IMR-90 (cell line): ENCODE results near the gene MPPED1. TPM values are rescaled to one million over a fixed set of nuclear protein-coding genes. Genes with fewer than 3 reads are reported as not detected.

Experiments used
- ATAC-seq: fragments of 200-7000 bp; cut with Tn5 transposase; 2 replicates; pipeline ENCODE4 v1.9.1; 2020; ENCODE audit warnings: low read depth, mild to moderate bottlenecking, moderate library complexity
- BruUV-seq: library from RNA; stranded (reverse); fragments of 400-500 nt; replicated peaks from 2 replicates; lab custom pipeline; 2021; lab: Mats Ljungman, UMichigan
- CTCF ChIA-PET: fragments of 300-600 bp; formaldehyde crosslinking; extraction: SDS; loops from one replicate; lab custom pipeline; 2021; ENCODE audit warnings: antibody characterized with exemption; lab: Yijun Ruan, JAX
- POLR2A ChIA-PET: fragments of 300-600 bp; sonication (Branson Sonifier 250); formaldehyde crosslinking; loops from one replicate; lab custom pipeline; 2022; ENCODE audit warnings: antibody characterized with exemption; ENCODE audit not compliant: unreplicated experiment; lab: Charles Lee
- DNase-seq: peaks from one replicate; pipeline ENCODE4 v3.0.0; 2013
- H2AFZ ChIP-seq: replicated peaks from 2 replicates; pipeline ENCODE3; 2013; ENCODE audit warnings: low read length, mild to moderate bottlenecking; ENCODE audit not compliant: poor library complexity
- H2AK5ac ChIP-seq: 2 replicates; pipeline ENCODE4 v1.6.1; 2013; ENCODE audit warnings: low read depth, low read length, inconsistent platforms
- H2AK9ac ChIP-seq: replicated peaks from 2 replicates; pipeline ENCODE3; 2013; ENCODE audit warnings: mild to moderate bottlenecking, low read depth, low read length, moderate library complexity; ENCODE audit not compliant: poor library complexity
- H2BK120ac ChIP-seq: 2 replicates; pipeline ENCODE4 v1.6.1; 2013; ENCODE audit warnings: low read depth, low read length, inconsistent platforms
- H2BK15ac ChIP-seq: 3 replicates; pipeline ENCODE4 v1.6.1; 2013; ENCODE audit warnings: low read depth, low read length, inconsistent platforms
- H2BK20ac ChIP-seq: 2 replicates; pipeline ENCODE4 v1.6.1; 2013; ENCODE audit warnings: low read depth, mild to moderate bottlenecking, inconsistent platforms, low read length, moderate library complexity
- H2BK5ac ChIP-seq: 2 replicates; pipeline ENCODE4 v1.6.1; 2013; ENCODE audit warnings: mild to moderate bottlenecking, low read depth, low read length, inconsistent platforms; ENCODE audit not compliant: poor library complexity, severe bottlenecking
- H3K14ac ChIP-seq: replicated peaks from 2 replicates; pipeline ENCODE4 v1.6.1; 2013; ENCODE audit warnings: low read depth, low read length, inconsistent platforms
- H3K18ac ChIP-seq: 2 replicates; pipeline ENCODE4 v1.6.1; 2013; ENCODE audit warnings: low read depth, low read length, control low read depth
- H3K23ac ChIP-seq: 2 replicates; pipeline ENCODE4 v1.6.1; 2013; ENCODE audit warnings: low read depth, low read length, inconsistent platforms
- H3K27ac ChIP-seq: 2 replicates; pipeline ENCODE4 v1.5.1; 2013; ENCODE audit warnings: mild to moderate bottlenecking, control low read depth, low read length; ENCODE audit not compliant: insufficient read depth
- H3K27me3 ChIP-seq: 2 replicates; pipeline ENCODE4 v1.6.1; 2013; ENCODE audit warnings: low read length; ENCODE audit not compliant: control insufficient read depth, insufficient read depth
- H3K36me3 ChIP-seq: 2 replicates; pipeline ENCODE4 v1.6.1; 2013; ENCODE audit warnings: low read length, mixed read lengths; ENCODE audit not compliant: control insufficient read depth, insufficient read depth
- H3K4ac ChIP-seq: 2 replicates; pipeline ENCODE4 v1.6.1; 2013; ENCODE audit warnings: low read depth, low read length, inconsistent platforms
- H3K4me1 ChIP-seq: 2 replicates; pipeline ENCODE4 v1.6.1; 2013; ENCODE audit warnings: low read length, mixed read lengths; ENCODE audit not compliant: control insufficient read depth, insufficient read depth
- H3K4me2 ChIP-seq: 2 replicates; pipeline ENCODE4 v1.6.1; 2013; ENCODE audit warnings: low read depth, mild to moderate bottlenecking, control low read depth, low read length, moderate library complexity
- H3K4me3 ChIP-seq: 2 replicates; pipeline ENCODE4 v1.5.1; 2013; ENCODE audit warnings: low read depth, mild to moderate bottlenecking, control low read depth, low read length, moderate library complexity; ENCODE audit not compliant: insufficient read depth
- H3K56ac ChIP-seq: 2 replicates; pipeline ENCODE4 v1.6.1; 2013; ENCODE audit warnings: low read length, inconsistent platforms; ENCODE audit not compliant: insufficient read depth; ENCODE audit errors: extremely low read depth
- H3K79me1 ChIP-seq, 2 experiments: 2 replicates each; pipeline ENCODE4 v1.6.1; 2013; ENCODE audit warnings: low read length in 2 of 2, inconsistent platforms in 1 of 2, low read depth in 1 of 2
- H3K9ac ChIP-seq: 2 replicates; pipeline ENCODE4 v1.6.1; 2013; ENCODE audit warnings: low read depth, low read length, control low read depth
- H3K9me1 ChIP-seq: 2 replicates; pipeline ENCODE4 v1.6.1; 2013; ENCODE audit warnings: low read length, inconsistent platforms; ENCODE audit not compliant: insufficient read depth
- H3K9me3 ChIP-seq: 2 replicates; pipeline ENCODE4 v1.6.1; 2013; ENCODE audit warnings: low read length; ENCODE audit not compliant: control insufficient read depth, insufficient read depth
- H4K20me1 ChIP-seq: 2 replicates; pipeline ENCODE4 v1.6.1; 2013; ENCODE audit warnings: low read length, inconsistent platforms; ENCODE audit not compliant: insufficient read depth
- H4K5ac ChIP-seq: 2 replicates; pipeline ENCODE4 v1.6.1; 2013; ENCODE audit warnings: mild to moderate bottlenecking, low read depth, low read length, control low read depth
- H4K8ac ChIP-seq, 2 experiments: 2 replicates each; pipeline ENCODE4 v1.6.1; 2013; ENCODE audit warnings: low read depth in 2 of 2, low read length in 2 of 2, control low read depth in 1 of 2, inconsistent platforms in 1 of 2
- H4K91ac ChIP-seq: 2 replicates; pipeline ENCODE4 v1.6.1; 2013; ENCODE audit warnings: low read depth, low read length, inconsistent platforms; ENCODE audit not compliant: insufficient read depth
- BHLHE40 ChIP-seq: fragments of 150-350 bp; IDR thresholded peaks from 2 replicates; pipeline ENCODE4 v1.6.1; 2016; ENCODE audit warnings: mild to moderate bottlenecking, low read depth, low read length
- CEBPB ChIP-seq: IDR thresholded peaks from 2 replicates; pipeline ENCODE4 v1.6.1; 2012; ENCODE audit warnings: low read depth, low read length, improper control_type of control experiment
- CHD1 ChIP-seq: IDR thresholded peaks from 2 replicates; pipeline ENCODE4 v1.6.1; 2012; ENCODE audit warnings: low read depth, low read length, improper control_type of control experiment
- MAFK ChIP-seq: IDR thresholded peaks from 2 replicates; pipeline ENCODE4 v1.6.1; 2012; ENCODE audit warnings: low read depth, low read length, improper control_type of control experiment
- MXI1 ChIP-seq: IDR thresholded peaks from 2 replicates; pipeline ENCODE4 v1.6.1; 2012; ENCODE audit warnings: low read depth, mild to moderate bottlenecking, low read length, moderate library complexity, borderline replicate concordance
- NFE2L2 ChIP-seq: fragments of 150-350 bp; IDR thresholded peaks from 2 replicates; pipeline ENCODE4 v1.6.1; 2016; ENCODE audit warnings: low read depth, mild to moderate bottlenecking, low read length
- POLR2A ChIP-seq: IDR thresholded peaks from 2 replicates; pipeline ENCODE4 v1.6.1; 2012; ENCODE audit warnings: mild to moderate bottlenecking, low read depth, low read length
- RAD21 ChIP-seq: IDR thresholded peaks from 2 replicates; pipeline ENCODE4 v1.6.1; 2012; ENCODE audit warnings: low read length, improper control_type of control experiment
- SMC3 ChIP-seq: fragments of 150-350 bp; IDR thresholded peaks from 2 replicates; pipeline ENCODE4 v1.6.1; 2016; ENCODE audit warnings: low read depth, mild to moderate bottlenecking, antibody characterized with exemption, low read length, moderate library complexity
- WGBS, 2 experiments: methylation state at CpG; one replicate each; pipeline versions ENCODE4 v1.1.5 to v1.1.7; 2013; ENCODE audit warnings: missing lambda C conversion rate in 2 of 2; ENCODE audit not compliant: insufficient read length in 1 of 2; ENCODE audit errors: extremely low coverage in 2 of 2; 5-methylcytosine and 5-hydroxymethylcytosine counted together
- dilution Hi-C: fragments of 300-500 bp; cut with HindIII; formaldehyde crosslinking; loops from one replicate; pipeline ENCODE4 v1.14.3; 2018; ENCODE audit warnings: low sequenced_read_pairs; ENCODE audit not compliant: unreplicated experiment
- in situ Hi-C: fragments of 300-500 bp; cut with MboI; formaldehyde crosslinking; loops from 3 replicates; pipeline ENCODE4 v1.14.3; 2019; ENCODE audit warnings: low sequenced_read_pairs, inconsistent platforms, mixed read lengths
- intact Hi-C: fragments of 100-400 bp; cut with micrococcal nuclease; formaldehyde crosslinking; loops from 2 replicates; pipeline ENCODE4 v1.10.0; 2022
- polyA plus RNA-seq, 3 experiments: library from polyadenylated mRNA; depleted of rRNA; stranded (reverse); fragments of >200 nt; gene quantifications; 2 replicates each; pipeline ENCODE4 v1.2.3, GENCODE V29; 2012; ENCODE audit warnings: low replicate concordance in 1 of 3
- total RNA-seq: library from RNA; depleted of rRNA; stranded (reverse); fragments of >200 nt; gene quantifications from 2 replicates; pipeline ENCODE4 v1.2.3, GENCODE V29; 2012
- TF ChIP-seq, protein P1 (sequence below): fragments of 150-350 bp; IDR thresholded peaks from 2 replicates; pipeline ENCODE4 v1.6.1; 2016; ENCODE audit warnings: low read depth, mild to moderate bottlenecking, low read length, moderate library complexity, borderline replicate concordance

The MPPED1 gene
- total and polyA plus RNA-seq, 2 of the 4 experiments (the other 2 are of a cell fraction), result not detected

DNA sequence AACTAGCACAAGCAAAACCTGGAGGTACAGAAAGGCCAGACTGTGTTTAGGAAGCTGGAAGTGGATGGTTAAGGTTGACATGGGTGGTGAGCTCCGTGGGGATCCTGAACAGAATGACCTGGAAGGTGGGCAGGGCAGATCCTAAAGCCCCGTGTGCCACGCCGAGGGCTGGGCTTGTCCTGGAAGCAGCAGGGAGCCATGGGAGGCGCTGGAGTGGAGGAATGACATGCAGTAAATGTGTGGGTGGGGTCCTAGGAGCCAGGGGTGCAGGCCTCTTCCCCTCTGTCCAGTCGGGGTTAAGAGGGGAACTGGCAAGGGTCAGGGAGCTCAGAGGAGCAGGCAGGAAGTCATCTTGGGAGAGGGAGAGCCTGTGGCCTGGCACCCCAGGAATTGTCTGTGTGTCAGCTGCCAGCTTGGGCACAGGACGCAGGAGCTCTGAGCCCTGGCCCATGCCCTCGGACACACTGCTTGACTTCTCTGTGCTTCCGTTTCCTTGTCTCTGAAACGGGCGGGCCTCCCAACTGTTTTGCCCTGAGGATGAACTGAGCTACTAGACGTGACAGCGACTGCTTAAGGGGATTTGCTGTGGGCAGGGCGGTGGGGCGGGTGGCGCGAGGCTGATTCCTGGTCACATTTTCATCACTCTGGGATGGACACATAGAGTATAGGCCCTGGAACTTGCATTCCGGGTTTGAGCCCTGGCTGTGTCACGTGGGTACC, 75.7 kb downstream of the MPPED1 start:
- Histone ChIP-seq H2AK5ac (no peak overlapping the region), H3K79me1 (no peaks in the 10 kb centered on the region), H4K20me1 (no peaks in the 10 kb centered on the region), H3K56ac (no peak overlapping the region), H3K4me3 (no peak overlapping the region), H3K4me2 (no peak overlapping the region), H3K18ac (no peak overlapping the region), H4K5ac (no peak overlapping the region), H2BK120ac (no peak overlapping the region), H3K36me3 (no peaks in the 10 kb centered on the region), H3K27ac (no peak overlapping the region), H3K4me1 (no peaks in the 10 kb centered on the region), H2BK15ac (no peak overlapping the region), H2BK5ac (no peak overlapping the region), H3K27me3 (no peaks in the 10 kb centered on the region; the same call in 1 of the 2 replicates), H3K14ac (no peak overlapping the region), H4K91ac (no peak overlapping the region), H3K9me1 (no peaks in the 10 kb centered on the region), H4K8ac (no peak overlapping the region), H3K23ac (no peak overlapping the region), H2BK20ac (no peak overlapping the region), H2AK9ac (no peak overlapping the region), H3K9ac (no peak overlapping the region), H2AFZ (no peak overlapping the region), H3K9me3 (no peaks in the 10 kb centered on the region; the same call in 1 of the 2 replicates), H3K4ac (no peak overlapping the region)
- dilution Hi-C loops (no loop called here), intact Hi-C loops (no loop called here), in situ Hi-C loops (no loop called here)
- no peak for ATAC-seq
- WGBS, 2 experiments, result 80% methylated on average over 3 of the region's 19 CpGs; no CpG with 5 or more reads in 1 of the 2 experiments
- no peak for DNase-seq
- no peak for TF ChIP-seq POLR2A
- no peak for TF ChIP-seq SMC3
- TF ChIP-seq, protein P1, sequence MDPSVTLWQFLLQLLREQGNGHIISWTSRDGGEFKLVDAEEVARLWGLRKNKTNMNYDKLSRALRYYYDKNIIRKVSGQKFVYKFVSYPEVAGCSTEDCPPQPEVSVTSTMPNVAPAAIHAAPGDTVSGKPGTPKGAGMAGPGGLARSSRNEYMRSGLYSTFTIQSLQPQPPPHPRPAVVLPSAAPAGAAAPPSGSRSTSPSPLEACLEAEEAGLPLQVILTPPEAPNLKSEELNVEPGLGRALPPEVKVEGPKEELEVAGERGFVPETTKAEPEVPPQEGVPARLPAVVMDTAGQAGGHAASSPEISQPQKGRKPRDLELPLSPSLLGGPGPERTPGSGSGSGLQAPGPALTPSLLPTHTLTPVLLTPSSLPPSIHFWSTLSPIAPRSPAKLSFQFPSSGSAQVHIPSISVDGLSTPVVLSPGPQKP, result no peak
- no peak for TF ChIP-seq MAFK
- TF ChIP-seq BHLHE40, result no peak
- no peak for TF ChIP-seq NFE2L2
- no peak for TF ChIP-seq CHD1
- TF ChIP-seq CEBPB, result no peak
- TF ChIP-seq MXI1, result no peak
- no peak for TF ChIP-seq RAD21
- CTCF ChIA-PET, result no interaction called here
- POLR2A ChIA-PET, result no interaction called here
- BruUV-seq, result no TSS peak
